CD4-positive, alpha-beta T cell treated with Interleukin-21 for 1 hour (primary cell): ENCODE measurements around the gene IGFLR1.

Source experiments
- DNase-seq: peaks from one replicate; pipeline ENCODE4 v3.0.0-alpha.2; 2020

Gene IGFLR1

GRCh38 chr19:35755550-35756376 is 13.5 kb upstream of the IGFLR1 start:
- DNase-seq: peak; percentile 73

- DNase-seq: no peak
These were observed 12.9 kb upstream of the IGFLR1 start for GRCh38 chr19:35755131-35755549.

GRCh38 chr19:35754370-35755130 is 12.3 kb upstream of the IGFLR1 start:
- no peak for DNase-seq

GRCh38 chr19:35753634-35754369 is 11.6 kb upstream of the IGFLR1 start:
- DNase-seq: no peak

GRCh38 chr19:35752746-35753350 is 10.6 kb upstream of the IGFLR1 start:
- no peak for DNase-seq

GRCh38 chr19:35751839-35752745 is 9.8 kb upstream of the IGFLR1 start:
- DNase-seq: no peak

- no peak for DNase-seq
These were observed 7.9 kb upstream of the IGFLR1 start for GRCh38 chr19:35750167-35750566.

GRCh38 chr19:35748106-35749020 is 6.1 kb upstream of the IGFLR1 start, which contains the start of gene LIN37:
Gene LIN37, plus strand, starts transcription at chr19:35748576. Its CDS starts 149 bp downstream, at chr19:35748725.
- peak; percentile 99 for DNase-seq

- DNase-seq: no peak
These were observed 4.3 kb upstream of the IGFLR1 start for GRCh38 chr19:35746531-35746930.

GRCh38 chr19:35746087-35746462 is 3.8 kb upstream of the IGFLR1 start:
- DNase-seq: no peak

GRCh38 chr19:35745328-35746086 is 3.3 kb upstream of the IGFLR1 start, which contains the start of the genes PSENEN and U2AF1L4:
Gene PSENEN, plus strand, starts transcription at chr19:35745651. Its CDS starts 280 bp downstream, at chr19:35745931.
Gene U2AF1L4, minus strand, starts transcription at chr19:35745418. Its CDS starts 27 bp downstream, at chr19:35745391.
- peak; percentile 99 for DNase-seq

- peak; percentile 96 for DNase-seq
These were observed 2.4 kb upstream of the IGFLR1 start for GRCh38 chr19:35744430-35745327.

GRCh38 chr19:35743640-35744429 is 1.6 kb upstream of the IGFLR1 start:
- no peak for DNase-seq

- DNase-seq: no peak
These were observed 1.1 kb downstream of the IGFLR1 start for GRCh38 chr19:35741203-35741515.

GRCh38 chr19:35740423-35741202 is 1.6 kb downstream of the IGFLR1 start:
- DNase-seq: peak; percentile 95

- no peak for DNase-seq
These were observed 2.2 kb downstream of the IGFLR1 start for GRCh38 chr19:35740108-35740422.
